Glutamatergic neuron (in vitro differentiated cells): ENCODE results near the gene VPS35L. TPM values are rescaled to one million over a fixed set of nuclear protein-coding genes. Genes with fewer than 3 reads are reported as not detected.
"Not testable (repeated sequence)": the region's sequence is repeated elsewhere in the genome, so short reads cannot be mapped to it uniquely, and the experiment has no call there.

ENCODE experiments used
- DNase-seq: peaks from one replicate; pipeline ENCODE4 v3.0.0; 2022
- H3K27ac Mint-ChIP-seq: one replicate; pipeline ENCODE4 v1.8.0; 2020; ENCODE audit warnings: mild to moderate bottlenecking, mixed read lengths, inconsistent platforms; ENCODE audit not compliant: unreplicated experiment
- H3K27me3 Mint-ChIP-seq: one replicate; pipeline ENCODE4 v1.8.0; 2020; ENCODE audit warnings: mild to moderate bottlenecking, moderate library complexity, mixed read lengths, inconsistent platforms; ENCODE audit not compliant: unreplicated experiment
- H3K36me3 Mint-ChIP-seq: one replicate; pipeline ENCODE4 v1.8.0; 2020; ENCODE audit warnings: mild to moderate bottlenecking, mixed read lengths, inconsistent platforms; ENCODE audit not compliant: unreplicated experiment
- H3K4me1 Mint-ChIP-seq: one replicate; pipeline ENCODE4 v1.8.0; 2020; ENCODE audit warnings: mild to moderate bottlenecking, low read depth, mixed read lengths, inconsistent platforms; ENCODE audit not compliant: unreplicated experiment
- H3K4me3 Mint-ChIP-seq: one replicate; pipeline ENCODE4 v1.8.0; 2020; ENCODE audit warnings: mild to moderate bottlenecking, mixed read lengths, inconsistent platforms; ENCODE audit not compliant: unreplicated experiment
- H3K9me3 Mint-ChIP-seq: one replicate; pipeline ENCODE4 v1.8.0; 2020; ENCODE audit warnings: mild to moderate bottlenecking, moderate library complexity, mixed read lengths, inconsistent platforms; ENCODE audit not compliant: unreplicated experiment
- CTCF ChIP-seq: fragments of 200-600 bp; sonication (generic); IDR thresholded peaks from one replicate; pipeline ENCODE4 v1.5.0; 2021; ENCODE audit not compliant: partially characterized antibody, unreplicated experiment
- total RNA-seq: library from RNA; stranded (reverse); fragmentation: NEBNext Ultra II Directional; extraction: Animal tissue kit (Norgen Biotek cat#: 25700); gene quantifications from one replicate; pipeline ENCODE4 v1.2.1, GENCODE V29; 2021; ENCODE audit not compliant: unreplicated experiment

Gene VPS35L
- total RNA-seq, 1 donor from 2014 or later = 57.1 TPM

GRCh38 chr16:19660432-19660831 is 104.9 kb downstream of the VPS35L start:
- Mint-ChIP-seq H3K27ac (no peak overlapping the region), H3K4me3 (no peak overlapping the region), H3K9me3 (no peaks in the 10 kb centered on the region), H3K4me1 (no peaks in the 10 kb centered on the region), H3K27me3 (no peaks in the 10 kb centered on the region), H3K36me3 (peaks cover 14% of the 10 kb centered on the region)
- no peak for DNase-seq
- no peak for TF ChIP-seq CTCF

- H3K9me3 Mint-ChIP-seq = peaks cover 2% of the 10 kb centered on the region
- no peak for TF ChIP-seq CTCF
- H3K4me1 Mint-ChIP-seq = no peaks in the 10 kb centered on the region
- peaks cover 18% of the 10 kb centered on the region for H3K36me3 Mint-ChIP-seq
- no peaks in the 10 kb centered on the region for H3K27me3 Mint-ChIP-seq
- no peak overlapping the region for H3K4me3 Mint-ChIP-seq
- DNase-seq = no peak
- no peak overlapping the region for H3K27ac Mint-ChIP-seq
Measured at GRCh38 chr16:19662351-19662750, 106.8 kb downstream of the VPS35L start.

- H3K9me3 Mint-ChIP-seq = peaks cover 2% of the 10 kb centered on the region
- no peak for TF ChIP-seq CTCF
- DNase-seq = no peak
- H3K4me3 Mint-ChIP-seq = no peak overlapping the region
- H3K36me3 Mint-ChIP-seq = peaks cover 18% of the 10 kb centered on the region
- no peak overlapping the region for H3K27ac Mint-ChIP-seq
- H3K4me1 Mint-ChIP-seq = no peaks in the 10 kb centered on the region
- no peaks in the 10 kb centered on the region for H3K27me3 Mint-ChIP-seq
Measured at GRCh38 chr16:19664166-19664565, 108.7 kb downstream of the VPS35L start.

GRCh38 chr16:19665313-19665712 is 109.8 kb downstream of the VPS35L start:
- H3K27ac Mint-ChIP-seq, H3K9me3 Mint-ChIP-seq, DNase-seq, H3K4me3 Mint-ChIP-seq, H3K27me3 Mint-ChIP-seq, H3K4me1 Mint-ChIP-seq: not testable (repeated sequence)
- peaks cover 18% of the 10 kb centered on the region for H3K36me3 Mint-ChIP-seq

GRCh38 chr16:19666477-19666876 is 111.0 kb downstream of the VPS35L start:
- no peak for DNase-seq
- Mint-ChIP-seq H3K4me3 (no peak overlapping the region), H3K9me3 (peaks cover 2% of the 10 kb centered on the region), H3K27me3 (no peaks in the 10 kb centered on the region), H3K27ac (no peak overlapping the region), H3K36me3 (peaks cover 18% of the 10 kb centered on the region), H3K4me1 (no peaks in the 10 kb centered on the region)
- no peak for TF ChIP-seq CTCF

- no peak for TF ChIP-seq CTCF
- H3K27me3 Mint-ChIP-seq = no peaks in the 10 kb centered on the region
- DNase-seq = no peak
- no peak overlapping the region for H3K27ac Mint-ChIP-seq
- no peaks in the 10 kb centered on the region for H3K36me3 Mint-ChIP-seq
- peaks cover 4% of the 10 kb centered on the region for H3K9me3 Mint-ChIP-seq
- H3K4me3 Mint-ChIP-seq = no peak overlapping the region
- H3K4me1 Mint-ChIP-seq = no peaks in the 10 kb centered on the region
Measured at GRCh38 chr16:19672378-19672777, 116.9 kb downstream of the VPS35L start.
